Upper lobe of right lung (tissue), 1 donor: ENCODE measurements around the gene DBX1. TPM values are rescaled to one million over a fixed set of nuclear protein-coding genes. Genes with fewer than 3 reads are reported as not detected.

Experiments used
- ATAC-seq: fragments of 200-7000 bp; cut with Tn5 transposase; one replicate; pipeline ENCODE4 v1.9.1; 2020; ENCODE audit warnings: mild to moderate bottlenecking, moderate library complexity
- DNase-seq: peaks from one replicate; pipeline ENCODE4 v3.0.0-alpha.2; 2020
- H3K27ac ChIP-seq: fragments of 200-600 bp; one replicate; pipeline ENCODE4 v1.8.0; 2022
- H3K27me3 ChIP-seq: fragments of 200-600 bp; one replicate; pipeline ENCODE4 v1.8.0; 2022; ENCODE audit warnings: mild to moderate bottlenecking
- H3K36me3 ChIP-seq: fragments of 200-600 bp; one replicate; pipeline ENCODE4 v1.8.0; 2022
- H3K4me1 ChIP-seq: fragments of 200-600 bp; one replicate; pipeline ENCODE4 v1.8.0; 2022
- H3K4me3 ChIP-seq: fragments of 200-600 bp; one replicate; pipeline ENCODE4 v1.8.0; 2022; ENCODE audit warnings: mild to moderate bottlenecking
- H3K9me3 ChIP-seq: fragments of 200-600 bp; one replicate; pipeline ENCODE4 v1.8.0; 2022
- intact Hi-C: fragments of 100-400 bp; cut with DNase I; formaldehyde crosslinking; loops from one replicate; pipeline ENCODE4 v1.11.0; 2022
- long read RNA-seq: library from polyadenylated mRNA; unstranded; transcript quantifications from one replicate; pipeline ENCODE4 v2.0.0, GENCODE V29; 2021
- total RNA-seq: library from RNA; stranded (reverse); fragmentation: NEBNext Ultra II Directional; extraction: Animal tissue kit (Norgen Biotek cat#: 25700); gene quantifications from one replicate; pipeline ENCODE4 v1.2.1, GENCODE V29; 2021
- TF ChIP-seq, protein P1 (sequence below): fragments of 200-600 bp; IDR thresholded peaks from one replicate; pipeline ENCODE4 v1.8.0; 2022; ENCODE audit warnings: antibody characterized with exemption
- donor health status: DM: no; HTN: yes; CAD: no; lungs with severe emphysema.

The DBX1 gene
- total RNA-seq, result not detected
- long read RNA-seq, result 0 reads

DNA sequence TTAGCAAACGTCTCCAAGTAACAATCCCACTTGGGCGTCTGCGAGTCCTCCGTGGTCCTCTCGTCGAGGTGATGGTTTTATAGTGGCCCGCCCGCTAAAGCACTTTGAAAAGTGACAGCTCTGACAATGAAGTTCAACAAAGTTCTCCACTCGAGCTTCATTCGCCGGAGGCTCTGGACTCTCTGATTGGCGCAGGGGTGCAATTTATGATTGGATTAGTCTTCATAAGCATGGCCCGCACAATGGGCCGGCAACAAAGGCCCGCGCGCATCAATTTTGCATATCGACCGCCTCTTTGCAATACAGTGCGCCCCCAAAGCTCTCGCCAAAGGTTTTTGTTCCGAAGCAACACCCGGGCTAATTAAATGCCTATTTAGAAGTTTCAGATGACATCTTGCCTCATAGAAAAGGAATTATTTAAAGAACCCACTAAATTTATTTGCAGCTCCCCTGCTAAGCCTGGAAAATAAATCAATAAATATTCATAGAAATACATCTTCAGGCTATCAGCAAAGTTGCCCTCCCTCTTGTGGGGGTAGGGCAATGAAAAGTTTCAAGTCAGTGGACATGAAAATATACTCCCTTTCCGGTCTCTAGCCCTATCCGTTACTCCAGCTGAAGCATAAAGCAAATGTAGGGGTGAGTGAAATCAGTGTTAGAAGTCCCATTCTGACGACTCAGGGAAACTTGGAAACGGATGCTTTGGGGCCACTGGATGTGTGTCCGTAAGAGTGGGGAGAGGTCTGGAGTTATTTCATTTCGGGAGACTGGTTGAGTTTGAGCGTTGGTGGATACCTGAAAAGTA lies at the start of gene DBX1:
Gene DBX1, minus strand, starts transcription at position 51 of the 805 bp plus-strand sequence. CDS start 151 bp downstream, outside the sequence.
- intact Hi-C loops, result no loop called here
- ATAC-seq (no peak), DNase-seq (no peak)
- H3K4me1 ChIP-seq, result peaks cover 19% of the 10 kb centered on the region
- no peaks in the 10 kb centered on the region for H3K36me3 ChIP-seq
- no peak within 1 kb of the TSS for H3K27ac ChIP-seq
- peaks cover 99% of the 10 kb centered on the region for H3K27me3 ChIP-seq
- no peak within 1 kb of the TSS for H3K4me3 ChIP-seq
- TF ChIP-seq, protein P1, sequence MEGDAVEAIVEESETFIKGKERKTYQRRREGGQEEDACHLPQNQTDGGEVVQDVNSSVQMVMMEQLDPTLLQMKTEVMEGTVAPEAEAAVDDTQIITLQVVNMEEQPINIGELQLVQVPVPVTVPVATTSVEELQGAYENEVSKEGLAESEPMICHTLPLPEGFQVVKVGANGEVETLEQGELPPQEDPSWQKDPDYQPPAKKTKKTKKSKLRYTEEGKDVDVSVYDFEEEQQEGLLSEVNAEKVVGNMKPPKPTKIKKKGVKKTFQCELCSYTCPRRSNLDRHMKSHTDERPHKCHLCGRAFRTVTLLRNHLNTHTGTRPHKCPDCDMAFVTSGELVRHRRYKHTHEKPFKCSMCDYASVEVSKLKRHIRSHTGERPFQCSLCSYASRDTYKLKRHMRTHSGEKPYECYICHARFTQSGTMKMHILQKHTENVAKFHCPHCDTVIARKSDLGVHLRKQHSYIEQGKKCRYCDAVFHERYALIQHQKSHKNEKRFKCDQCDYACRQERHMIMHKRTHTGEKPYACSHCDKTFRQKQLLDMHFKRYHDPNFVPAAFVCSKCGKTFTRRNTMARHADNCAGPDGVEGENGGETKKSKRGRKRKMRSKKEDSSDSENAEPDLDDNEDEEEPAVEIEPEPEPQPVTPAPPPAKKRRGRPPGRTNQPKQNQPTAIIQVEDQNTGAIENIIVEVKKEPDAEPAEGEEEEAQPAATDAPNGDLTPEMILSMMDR, result no peak
- no peaks in the 10 kb centered on the region for H3K9me3 ChIP-seq

DNA sequence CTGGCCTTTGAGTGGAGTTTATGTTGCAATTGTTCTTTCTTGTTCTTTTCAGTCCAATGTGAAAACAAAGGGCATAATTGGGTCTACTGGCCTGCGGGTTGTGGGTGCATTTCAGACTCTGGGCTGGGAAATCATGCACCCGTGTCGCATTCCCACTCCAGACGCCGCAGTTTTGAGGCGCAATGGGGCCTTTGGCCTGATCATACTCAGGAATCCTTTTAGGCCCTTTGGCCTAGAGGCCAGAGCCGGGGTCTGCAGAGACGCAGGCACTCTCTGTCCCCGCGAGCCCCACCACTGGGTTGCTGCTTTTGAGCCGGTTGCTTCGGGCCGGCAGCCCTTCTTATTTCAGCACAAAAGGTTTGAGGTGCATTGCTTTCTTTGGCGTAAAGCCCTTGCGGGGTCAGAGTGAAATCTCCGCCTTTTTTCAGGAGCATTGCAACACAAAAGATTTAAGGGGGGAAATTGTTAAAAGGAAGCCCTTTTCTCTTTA lies 48.4 kb upstream of the DBX1 start:
- intact Hi-C loops, result no loop called here
- ATAC-seq (no peak), DNase-seq (no peak)
- Histone ChIP-seq H3K27ac (no peak overlapping the region), H3K27me3 (peaks cover 46% of the 10 kb centered on the region), H3K36me3 (no peaks in the 10 kb centered on the region), H3K4me3 (no peak overlapping the region), H3K4me1 (no peaks in the 10 kb centered on the region), H3K9me3 (no peaks in the 10 kb centered on the region)
- TF ChIP-seq, protein P1, result no peak

- intact Hi-C loops, result no loop called here
- peak; percentile 68 for DNase-seq
- TF ChIP-seq, protein P1, result no peak
- H3K36me3 ChIP-seq, result no peaks in the 10 kb centered on the region
- peaks cover 50% of the 10 kb centered on the region for H3K27me3 ChIP-seq
- H3K4me1 ChIP-seq, result no peaks in the 10 kb centered on the region
- no peak overlapping the region for H3K27ac ChIP-seq
- peak; percentile 78 for ATAC-seq
- H3K4me3 ChIP-seq, result no peak overlapping the region
- no peaks in the 10 kb centered on the region for H3K9me3 ChIP-seq
Measured at GRCh38 chr11:20207781-20208621, 47.7 kb upstream of the DBX1 start.

- H3K27me3 ChIP-seq, result peaks cover 57% of the 10 kb centered on the region
- no peak for ATAC-seq
- H3K27ac ChIP-seq, result no peak overlapping the region
- H3K4me3 ChIP-seq, result no peak overlapping the region
- H3K9me3 ChIP-seq, result no peaks in the 10 kb centered on the region
- no peaks in the 10 kb centered on the region for H3K4me1 ChIP-seq
- intact Hi-C loops, result no loop called here
- no peak for DNase-seq
- no peaks in the 10 kb centered on the region for H3K36me3 ChIP-seq
- TF ChIP-seq, protein P1, result no peak
Measured at GRCh38 chr11:20205807-20206206, 45.5 kb upstream of the DBX1 start.

GRCh38 chr11:20204681-20205080 lies 44.4 kb upstream of the DBX1 start:
- no peak overlapping the region for H3K27ac ChIP-seq

More at GRCh38 chr11:20204681-20205080, 44.4 kb upstream of the DBX1 start:
- no peaks in the 10 kb centered on the region for H3K4me1 ChIP-seq
- ATAC-seq, result no peak
- TF ChIP-seq, protein P1, result no peak
- H3K9me3 ChIP-seq, result no peaks in the 10 kb centered on the region
- H3K27me3 ChIP-seq, result peaks cover 52% of the 10 kb centered on the region
- intact Hi-C loops, result no loop called here
- no peak overlapping the region for H3K4me3 ChIP-seq
- DNase-seq, result no peak
- H3K36me3 ChIP-seq, result no peaks in the 10 kb centered on the region
